Measurements from ENCODE around the gene RETREG1.

RETREG1 gene

DNA sequence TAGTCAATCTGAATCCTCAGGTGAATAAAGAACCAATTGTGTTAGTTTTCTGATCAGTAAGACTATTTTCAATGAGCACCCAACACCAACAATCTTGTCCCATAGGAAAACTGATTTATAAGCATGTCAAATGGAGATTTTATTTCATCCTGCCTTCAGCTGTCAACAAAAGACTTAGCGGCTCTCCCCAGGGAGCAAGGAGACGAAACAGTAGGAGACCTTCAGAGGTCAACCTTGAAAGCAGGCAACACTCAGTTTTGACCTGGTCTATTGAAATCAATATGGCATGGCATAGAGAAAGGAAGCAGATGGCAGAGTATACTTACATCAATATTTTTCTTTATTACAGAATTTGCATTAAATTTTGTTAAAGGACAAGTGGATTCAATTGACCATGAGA is 185.3 kb downstream of the RETREG1 start:
- Histone ChIP-seq H3K36me3 (no peaks in the 10 kb centered on the region), H3K9me3 (ENCODE audit: severe bottlenecking) (no peaks in the 10 kb centered on the region), H3K27me3 (ENCODE audit: insufficient read depth, low read depth, severe bottlenecking) (no peaks in the 10 kb centered on the region), H3K4me3 (ENCODE audit: low read depth, low read length) (no peak overlapping the region), H3K27ac (no peak overlapping the region)
- TF ChIP-seq, protein P1, sequence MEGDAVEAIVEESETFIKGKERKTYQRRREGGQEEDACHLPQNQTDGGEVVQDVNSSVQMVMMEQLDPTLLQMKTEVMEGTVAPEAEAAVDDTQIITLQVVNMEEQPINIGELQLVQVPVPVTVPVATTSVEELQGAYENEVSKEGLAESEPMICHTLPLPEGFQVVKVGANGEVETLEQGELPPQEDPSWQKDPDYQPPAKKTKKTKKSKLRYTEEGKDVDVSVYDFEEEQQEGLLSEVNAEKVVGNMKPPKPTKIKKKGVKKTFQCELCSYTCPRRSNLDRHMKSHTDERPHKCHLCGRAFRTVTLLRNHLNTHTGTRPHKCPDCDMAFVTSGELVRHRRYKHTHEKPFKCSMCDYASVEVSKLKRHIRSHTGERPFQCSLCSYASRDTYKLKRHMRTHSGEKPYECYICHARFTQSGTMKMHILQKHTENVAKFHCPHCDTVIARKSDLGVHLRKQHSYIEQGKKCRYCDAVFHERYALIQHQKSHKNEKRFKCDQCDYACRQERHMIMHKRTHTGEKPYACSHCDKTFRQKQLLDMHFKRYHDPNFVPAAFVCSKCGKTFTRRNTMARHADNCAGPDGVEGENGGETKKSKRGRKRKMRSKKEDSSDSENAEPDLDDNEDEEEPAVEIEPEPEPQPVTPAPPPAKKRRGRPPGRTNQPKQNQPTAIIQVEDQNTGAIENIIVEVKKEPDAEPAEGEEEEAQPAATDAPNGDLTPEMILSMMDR (IDR thresholded peaks at IDR 0.05; ENCODE audit: low read depth, low read length) = no peak
- DNase-seq = no peak

DNA sequence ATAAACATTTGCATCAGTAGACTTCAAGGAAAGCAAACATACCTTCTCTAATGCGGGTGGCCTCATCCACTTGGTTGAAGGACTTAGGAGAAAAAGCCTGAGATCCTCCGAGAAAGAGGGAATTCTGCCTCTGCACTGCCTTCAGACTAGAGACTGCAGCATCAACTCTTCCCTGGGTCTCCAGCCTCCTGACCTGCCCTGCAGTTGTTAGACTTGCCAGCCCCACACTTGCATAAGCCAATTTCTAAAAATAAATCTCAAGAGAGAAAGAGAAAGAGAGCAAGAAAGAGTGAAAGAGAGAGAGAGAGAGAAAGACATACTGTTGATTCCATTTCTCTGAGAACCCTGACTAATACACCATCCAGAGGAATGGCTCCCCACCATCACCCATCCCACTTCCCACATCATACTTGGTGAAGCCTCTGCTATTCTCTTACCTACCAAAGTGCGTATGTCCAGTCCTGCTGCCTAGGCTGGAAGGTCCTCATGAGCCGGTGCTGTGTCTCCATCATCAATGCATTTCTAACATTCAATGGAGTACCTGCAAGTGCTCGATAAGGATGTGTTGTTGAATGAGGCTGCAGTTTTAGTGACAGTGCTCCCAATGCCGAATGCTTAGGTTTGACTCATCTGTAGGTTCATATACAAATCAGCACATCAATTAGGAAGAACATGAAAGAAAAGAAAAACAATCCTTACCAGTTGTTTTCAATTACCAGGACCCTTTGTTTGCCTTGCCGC is 186.3 kb downstream of the RETREG1 start:
- no peaks in the 10 kb centered on the region for H3K9me3 ChIP-seq (ENCODE audit: severe bottlenecking)
- no peak for DNase-seq
- no peak overlapping the region for H3K4me3 ChIP-seq (ENCODE audit: low read depth, low read length)
- no peaks in the 10 kb centered on the region for H3K27me3 ChIP-seq (ENCODE audit: insufficient read depth, low read depth, severe bottlenecking)
- TF ChIP-seq, protein P1 (IDR thresholded peaks at IDR 0.05; ENCODE audit: low read depth, low read length) = no peak
- H3K27ac ChIP-seq = no peak overlapping the region
- H3K36me3 ChIP-seq = no peaks in the 10 kb centered on the region

DNA sequence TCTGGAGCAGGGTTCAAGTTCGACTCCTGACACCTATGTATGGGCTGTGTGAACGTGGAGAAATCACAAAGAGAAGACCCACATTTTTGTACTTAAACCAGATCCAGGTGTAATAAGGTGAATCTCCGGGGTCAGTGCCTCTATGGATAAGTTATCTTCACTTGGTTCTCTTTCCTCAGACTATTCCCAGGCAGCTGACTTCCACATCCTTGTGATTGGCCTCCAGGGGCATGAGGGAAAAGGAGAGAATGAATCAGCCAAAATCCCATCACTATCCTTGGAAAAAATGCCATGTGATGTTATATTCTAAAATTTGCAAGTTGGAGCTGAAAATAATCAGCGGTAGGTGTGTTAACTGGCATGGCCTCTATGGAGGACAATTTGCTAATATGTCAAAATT is 188.4 kb downstream of the RETREG1 start:
- Histone ChIP-seq H3K27ac (no peak overlapping the region), H3K36me3 (no peaks in the 10 kb centered on the region), H3K9me3 (ENCODE audit: severe bottlenecking) (no peaks in the 10 kb centered on the region), H3K27me3 (ENCODE audit: insufficient read depth, low read depth, severe bottlenecking) (no peaks in the 10 kb centered on the region), H3K4me3 (ENCODE audit: low read depth, low read length) (no peak overlapping the region)
- TF ChIP-seq, protein P1 (IDR thresholded peaks at IDR 0.05; ENCODE audit: low read depth, low read length) = no peak
- DNase-seq = no peak

DNA sequence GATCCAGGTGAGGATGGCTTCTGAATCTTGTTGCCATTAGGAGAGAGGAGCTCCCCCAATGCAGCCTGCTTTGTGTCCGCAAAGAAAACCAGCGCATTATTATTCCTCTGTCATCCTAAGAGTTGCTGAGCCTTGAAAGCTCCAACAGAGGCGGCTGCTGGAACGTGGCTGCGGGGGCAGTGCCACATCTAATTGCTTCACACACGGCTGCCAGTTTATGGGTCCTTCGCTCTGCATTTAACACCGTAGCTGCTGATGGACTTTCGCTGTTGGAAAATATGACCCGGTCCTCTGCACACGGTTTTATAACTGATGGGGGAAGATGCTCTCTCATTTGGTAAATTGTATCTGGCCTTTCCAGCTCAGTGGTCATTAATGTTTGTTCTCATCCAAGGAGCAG is 189.2 kb downstream of the RETREG1 start:
- no peaks in the 10 kb centered on the region for H3K27me3 ChIP-seq (ENCODE audit: insufficient read depth, low read depth, severe bottlenecking)

More for the DNA sequence above, 189.2 kb downstream of the RETREG1 start:
- no peaks in the 10 kb centered on the region for H3K36me3 ChIP-seq
- no peak overlapping the region for H3K27ac ChIP-seq
- H3K4me3 ChIP-seq (ENCODE audit: low read depth, low read length) = no peak overlapping the region
- TF ChIP-seq, protein P1 (IDR thresholded peaks at IDR 0.05; ENCODE audit: low read depth, low read length) = no peak
- DNase-seq = no peak
- H3K9me3 ChIP-seq (ENCODE audit: severe bottlenecking) = no peaks in the 10 kb centered on the region

All from WERI-Rb-1 (cell line).